HG02970 (cell line): ENCODE measurements around the gene ARL11.
"Not testable (repeated sequence)": the region's sequence is repeated elsewhere in the genome, so short reads cannot be mapped to it uniquely, and the experiment has no call there.

Experiments
- ATAC-seq: cut with Tn5 transposase; IDR thresholded peaks from one replicate; pipeline ENCODE4 v1.9.1; 2021; ENCODE audit warnings: mild to moderate bottlenecking, moderate library complexity, moderate number of reproducible peaks; ENCODE audit not compliant: unreplicated experiment, low FRiP score

The ARL11 gene

DNA sequence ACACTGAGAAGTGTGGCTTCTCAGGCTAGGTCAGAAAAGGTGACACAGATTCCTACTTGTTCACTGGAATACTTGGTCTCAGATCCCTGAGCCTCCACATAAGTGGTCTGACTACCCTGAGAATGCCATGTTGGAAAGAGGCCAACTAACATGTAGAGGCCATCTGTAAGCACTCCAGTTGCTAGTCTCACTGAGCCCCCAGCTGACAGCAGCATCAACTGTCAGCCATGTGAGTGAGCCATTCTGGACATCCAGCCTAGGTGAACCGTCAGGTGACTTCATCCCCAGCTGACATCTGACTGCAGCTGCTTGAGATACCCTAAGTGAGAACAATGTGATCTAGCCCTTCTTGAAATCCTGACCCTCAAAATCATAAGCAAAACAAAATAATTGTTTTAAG lies 18.1 kb upstream of the ARL11 start:
- no peak for ATAC-seq

- not testable (repeated sequence) for ATAC-seq
These were observed 16.3 kb upstream of the ARL11 start for GRCh38 chr13:49612042-49612441.

DNA sequence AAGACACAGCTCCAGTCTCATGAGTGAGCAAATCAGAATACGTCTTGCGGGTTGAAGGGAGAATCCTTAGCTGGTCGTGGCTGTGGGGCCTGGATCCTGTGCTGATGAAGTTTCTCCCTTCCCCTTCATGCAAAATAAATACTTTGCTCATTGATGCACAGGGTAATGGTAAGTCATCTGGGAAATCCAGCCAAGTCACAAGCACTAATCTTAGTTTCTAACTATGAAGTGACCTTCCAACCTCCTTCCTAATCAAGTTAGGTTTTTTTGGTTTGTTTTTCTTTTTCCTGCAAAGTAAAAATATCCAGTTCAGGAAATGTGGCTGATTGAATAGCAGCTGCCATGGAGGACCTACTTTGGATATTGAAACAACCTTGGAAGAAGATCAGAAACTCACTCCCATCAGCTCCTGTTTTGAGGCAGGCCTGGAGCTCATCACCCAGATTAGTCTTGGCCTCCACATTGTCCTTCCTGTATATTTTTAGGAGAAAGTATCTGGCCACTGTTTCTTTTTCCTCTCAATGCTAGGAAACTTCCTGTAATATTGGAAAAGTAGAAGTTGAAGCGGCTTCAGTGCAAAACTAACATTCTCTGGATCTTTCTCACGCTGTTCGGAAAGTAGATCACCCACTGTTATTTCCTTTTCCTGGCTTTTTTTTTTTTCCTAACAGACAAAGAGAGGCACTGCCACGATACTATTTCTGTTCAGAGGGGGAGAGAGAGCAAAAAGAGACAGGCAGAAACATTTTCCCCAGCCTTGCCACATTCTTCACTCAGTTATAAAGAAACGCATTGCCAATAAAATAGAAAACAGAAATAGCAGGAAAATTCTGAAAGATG lies 12.3 kb upstream of the ARL11 start:
- ATAC-seq = no peak

DNA sequence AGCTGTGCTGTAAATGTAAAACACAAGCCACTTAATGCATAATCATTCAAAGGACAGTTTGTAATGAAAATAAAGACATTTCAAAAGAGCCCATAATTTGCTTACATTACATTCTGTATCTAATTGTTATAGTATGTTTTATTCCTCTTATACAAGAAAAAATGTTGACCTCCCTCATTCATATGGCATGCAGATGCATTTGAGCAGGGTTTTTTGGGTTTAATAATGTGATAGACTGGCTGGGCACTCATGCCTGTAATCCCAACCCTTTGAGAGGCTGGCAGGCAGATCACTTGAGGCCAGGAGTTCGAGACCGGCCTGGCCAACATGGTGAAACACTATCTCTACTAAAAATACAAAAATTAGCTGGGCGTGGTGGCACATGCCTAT lies 11.6 kb upstream of the ARL11 start:
- no peak for ATAC-seq

- no peak for ATAC-seq
These were observed 8.1 kb upstream of the ARL11 start for GRCh38 chr13:49620170-49620621.

- no peak for ATAC-seq
These were observed 5.9 kb upstream of the ARL11 start for GRCh38 chr13:49622174-49622946.

DNA sequence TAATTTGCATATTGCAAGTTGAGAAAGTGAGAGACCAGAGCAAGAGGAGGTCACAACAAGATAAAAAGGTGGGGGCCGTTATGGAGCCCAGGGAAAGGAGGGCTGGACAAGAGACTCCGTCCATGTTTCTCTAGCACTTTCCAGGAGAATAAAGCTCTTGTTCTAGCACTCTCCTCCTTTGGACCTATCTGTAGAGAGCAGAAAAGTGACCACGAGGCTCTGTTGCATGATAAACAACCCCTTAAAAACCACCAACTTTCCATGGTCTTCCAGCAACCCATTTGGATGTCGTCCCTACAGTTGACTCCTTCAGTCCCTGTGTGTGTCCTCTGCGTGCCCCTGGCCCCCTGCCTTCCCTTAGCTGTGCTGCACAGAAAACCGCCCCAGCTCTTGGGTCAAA lies 4.1 kb upstream of the ARL11 start:
- ATAC-seq = no peak

- no peak for ATAC-seq
These were observed 2.8 kb upstream of the ARL11 start for GRCh38 chr13:49625392-49626079.

GRCh38 chr13:49629196-49629938 lies 1.1 kb downstream of the ARL11 start:
- no peak for ATAC-seq

DNA sequence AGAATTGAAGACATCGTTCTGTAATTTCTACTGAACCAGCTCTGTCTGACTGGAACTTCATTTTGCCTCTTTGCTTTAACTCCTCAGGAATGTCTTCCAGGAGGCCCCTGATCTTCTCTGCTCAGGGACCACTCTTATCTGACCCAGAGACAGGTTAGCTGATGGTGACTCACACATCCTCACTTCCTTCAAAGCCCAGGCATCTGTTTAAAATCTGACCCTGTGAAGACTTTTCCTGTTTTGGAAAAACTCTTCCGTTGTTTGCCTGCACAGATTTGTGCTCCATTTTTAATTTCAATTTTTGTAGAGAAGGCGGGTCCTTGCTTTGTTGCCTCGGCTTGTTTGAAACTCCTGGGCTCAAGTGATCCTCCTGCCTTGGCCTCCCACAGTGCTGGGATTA lies 1.6 kb downstream of the ARL11 start:
- no peak for ATAC-seq

DNA sequence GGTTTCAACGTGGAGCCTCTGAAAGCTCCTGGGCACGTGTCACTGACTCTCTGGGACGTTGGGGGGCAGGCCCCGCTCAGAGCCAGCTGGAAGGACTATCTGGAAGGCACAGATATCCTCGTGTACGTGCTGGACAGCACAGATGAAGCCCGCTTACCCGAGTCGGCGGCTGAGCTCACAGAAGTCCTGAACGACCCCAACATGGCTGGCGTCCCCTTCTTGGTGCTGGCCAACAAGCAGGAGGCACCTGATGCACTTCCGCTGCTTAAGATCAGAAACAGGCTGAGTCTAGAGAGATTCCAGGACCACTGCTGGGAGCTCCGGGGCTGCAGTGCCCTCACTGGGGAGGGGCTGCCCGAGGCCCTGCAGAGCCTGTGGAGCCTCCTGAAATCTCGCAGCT lies 2.3 kb downstream of the ARL11 start:
- ATAC-seq = no peak

- ATAC-seq = no peak
These were observed 3.8 kb downstream of the ARL11 start for GRCh38 chr13:49632156-49632555.

DNA sequence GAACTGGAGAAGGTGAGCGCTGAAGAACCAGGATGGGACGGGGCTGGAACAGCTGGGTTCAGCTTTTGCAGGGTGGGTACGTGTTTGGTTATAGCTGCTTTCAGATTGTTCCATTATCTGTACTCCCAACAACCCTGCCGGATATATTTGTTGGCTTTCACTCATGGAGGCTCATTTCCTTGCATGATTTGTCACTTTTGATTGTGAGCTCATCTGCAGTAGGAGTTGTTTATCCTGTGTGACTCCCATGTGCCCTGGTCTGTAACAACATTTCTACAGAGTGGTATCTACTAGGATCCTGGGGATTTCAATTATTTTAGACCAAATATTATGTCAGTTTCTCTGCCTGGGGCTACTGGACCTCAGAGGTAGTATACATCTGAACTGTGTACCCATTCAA lies 5.4 kb downstream of the ARL11 start:
- no peak for ATAC-seq

DNA sequence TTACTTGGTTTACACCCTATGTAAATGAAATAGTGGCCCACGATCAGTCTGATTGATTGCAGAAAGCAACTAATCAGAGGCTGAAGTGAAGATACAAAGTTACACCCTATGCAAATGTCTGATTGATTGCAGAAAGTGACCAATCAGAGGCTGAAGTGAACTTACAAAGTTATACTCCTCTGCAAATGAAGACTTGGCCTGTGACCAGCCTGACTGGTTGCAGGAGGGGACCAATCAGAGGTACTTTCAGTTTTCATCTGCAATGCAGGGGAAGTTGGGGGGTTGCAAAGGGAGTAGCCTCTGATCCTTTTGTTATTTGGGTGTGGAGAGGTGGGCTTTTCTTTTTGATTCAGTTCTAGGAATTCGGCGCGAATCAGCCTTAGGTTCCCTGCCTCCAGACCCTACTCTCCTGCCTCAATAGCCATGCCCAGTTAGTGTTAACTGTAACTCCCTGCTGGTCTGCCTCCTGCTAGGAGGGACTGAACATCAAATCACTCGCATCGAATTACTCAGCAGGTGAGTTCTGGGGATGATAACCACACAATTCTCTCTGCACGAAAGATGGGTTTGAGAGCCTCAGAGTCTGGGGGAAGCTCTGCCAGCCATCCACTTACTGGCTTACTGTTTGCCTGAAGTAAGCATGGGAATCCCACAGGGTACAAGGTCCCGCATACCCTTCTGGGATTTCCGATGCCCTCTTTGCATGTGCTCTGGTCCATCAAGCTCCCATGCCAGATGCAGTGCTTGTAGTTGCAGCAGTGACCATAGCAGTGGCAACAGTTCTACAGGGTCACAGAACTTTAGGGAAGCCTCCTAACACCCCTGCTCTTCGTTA lies 7.5 kb downstream of the ARL11 start:
- ATAC-seq = no peak

DNA sequence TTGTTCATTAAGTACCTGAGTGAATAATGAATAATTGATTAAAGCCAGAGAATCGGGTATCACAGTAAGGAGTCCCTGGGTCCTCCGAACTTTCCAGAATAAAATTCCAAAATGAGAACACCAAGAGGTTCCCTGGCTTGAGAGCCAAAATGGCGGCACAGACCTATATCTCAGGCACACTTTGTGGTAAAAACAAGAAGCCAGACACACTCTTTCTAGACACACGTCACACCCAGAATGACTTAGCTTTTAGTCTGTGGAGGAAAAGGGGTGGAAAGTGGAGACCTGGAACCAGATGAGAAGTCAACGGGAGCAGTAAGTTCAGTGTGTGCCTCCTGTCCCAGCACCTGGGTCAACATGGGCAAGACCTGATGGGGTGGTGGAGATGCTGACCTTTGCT lies 8.4 kb downstream of the ARL11 start:
- no peak for ATAC-seq

DNA sequence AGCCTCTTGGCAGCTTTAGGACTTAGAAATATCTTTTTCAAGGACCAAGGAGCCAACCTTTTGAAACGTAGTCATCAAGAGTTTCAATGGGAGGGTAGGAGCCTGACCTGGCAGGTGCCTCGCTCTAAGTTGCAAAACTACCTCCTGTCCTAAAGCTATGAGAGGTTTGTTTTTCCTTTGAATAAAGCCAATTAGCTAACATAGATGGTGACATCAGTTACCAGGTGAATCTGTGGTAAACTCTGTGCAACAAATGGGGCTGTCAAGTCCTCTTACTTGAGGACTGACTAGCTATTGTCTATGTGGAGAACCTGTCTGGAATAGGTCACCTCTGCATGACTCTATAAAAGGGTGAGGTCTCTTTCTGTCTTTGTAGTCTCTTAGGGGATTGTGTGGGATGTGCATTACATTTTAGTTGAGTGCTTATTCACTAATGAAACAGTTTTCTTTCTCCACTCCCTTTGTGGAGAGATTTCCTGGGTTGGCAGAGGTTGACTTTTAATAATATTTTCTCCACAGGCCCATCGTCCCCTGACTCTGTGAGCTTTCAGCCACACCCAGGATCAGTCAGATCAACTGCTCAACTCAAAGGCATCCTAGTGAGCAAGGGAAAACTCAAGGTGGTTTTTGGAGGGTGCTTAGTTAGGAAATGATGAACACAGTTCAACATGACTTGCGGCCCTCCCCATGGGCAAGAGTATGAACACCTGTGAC lies 9.9 kb downstream of the ARL11 start:
- ATAC-seq = no peak

DNA sequence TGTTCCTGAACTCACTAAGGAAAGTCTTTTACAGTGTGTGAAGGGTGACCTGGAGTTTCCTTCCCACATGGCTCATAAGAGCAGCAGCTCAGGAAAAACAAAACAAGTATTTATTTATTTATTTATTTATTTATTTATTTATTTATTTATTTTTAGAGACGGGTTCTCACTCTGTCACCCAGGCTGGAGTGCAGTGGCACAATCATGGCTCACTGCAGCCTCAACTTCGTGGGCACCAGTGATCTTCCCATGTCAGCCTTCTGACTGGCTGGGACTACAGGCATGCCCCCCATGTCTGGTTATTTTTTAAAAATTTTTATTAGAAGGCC lies 10.4 kb downstream of the ARL11 start:
- ATAC-seq = no peak

DNA sequence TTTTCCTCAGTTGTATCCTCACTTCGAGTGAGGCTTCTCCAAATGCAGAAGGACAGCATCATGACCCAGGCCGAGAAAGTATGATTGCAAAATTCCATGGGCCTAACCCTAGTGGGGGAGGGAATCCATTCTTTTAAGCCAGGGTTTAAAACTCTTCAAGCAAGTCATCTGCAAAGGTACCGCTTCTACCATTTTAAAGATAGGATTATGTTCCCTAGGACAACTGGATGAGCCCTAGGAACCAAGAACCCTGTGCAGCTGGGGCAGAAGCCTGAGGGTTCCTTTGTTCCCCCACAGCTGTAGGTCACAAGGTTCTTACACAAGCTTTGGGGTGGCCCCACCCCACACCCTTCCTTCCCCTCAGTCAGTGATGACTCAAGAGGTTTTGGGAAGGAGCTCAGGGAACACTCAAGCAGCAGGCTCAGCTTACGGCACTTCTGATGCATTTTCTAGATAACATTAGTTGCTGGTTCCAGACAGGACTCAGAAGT lies 13.5 kb downstream of the ARL11 start:
- no peak for ATAC-seq

DNA sequence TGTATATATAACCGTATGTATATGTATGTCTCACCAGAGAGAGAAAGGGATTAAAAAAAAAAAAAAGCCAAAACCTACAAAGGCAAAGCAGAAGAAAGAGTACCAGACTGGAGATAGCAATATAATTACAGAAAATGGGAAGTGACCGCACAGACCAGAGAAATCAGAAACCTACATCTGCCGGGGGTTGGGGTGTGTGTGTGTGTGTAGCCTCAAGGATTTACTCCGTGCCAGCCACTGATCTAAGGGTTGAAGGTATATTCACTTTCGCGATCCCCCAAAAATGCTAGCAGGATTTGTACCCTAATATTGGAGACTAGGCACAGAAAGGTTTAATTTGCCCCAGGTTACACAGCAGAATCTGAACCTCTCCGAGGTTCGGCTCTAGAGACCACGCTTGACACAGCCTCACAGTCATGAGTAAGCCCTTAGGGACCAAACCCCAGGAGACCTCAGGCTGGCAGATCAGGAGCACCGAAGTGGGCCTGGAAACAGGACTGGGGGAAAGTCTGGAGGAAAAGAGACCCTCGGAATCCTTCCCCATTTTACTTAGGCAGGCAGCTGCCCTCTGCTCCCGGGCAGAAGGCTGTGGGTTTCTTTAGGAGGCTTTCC lies 14.8 kb downstream of the ARL11 start:
- no peak for ATAC-seq
